GM12878 (cell line): Measurements from ENCODE around the gene IFT88. TPM values are rescaled to one million over a fixed set of nuclear protein-coding genes. Genes with fewer than 3 reads are reported as not detected.
"Not testable (repeated sequence)": the region's sequence is repeated elsewhere in the genome, so short reads cannot be mapped to it uniquely, and the experiment has no call there.

Experiments
- ATAC-seq: fragments of 200-7000 bp; cut with Tn5 transposase; 3 replicates; pipeline ENCODE4 v1.9.1; 2020; ENCODE audit warnings: mild to moderate bottlenecking, moderate library complexity
- BruUV-seq: library from RNA; stranded (reverse); fragments of 400-500 nt; replicated peaks from 2 replicates; lab custom pipeline; 2021; lab: Mats Ljungman, UMichigan
- CTCF ChIA-PET: fragments of 300-600 bp; sonication (Branson Sonifier 250); formaldehyde crosslinking; extraction: SDS; loops from one replicate; lab custom pipeline; 2021; ENCODE audit warnings: inconsistent platforms; lab: Yijun Ruan, JAX
- POLR2A ChIA-PET: fragments of 350-600 bp; formaldehyde crosslinking; extraction: SDS; loops from one replicate; lab custom pipeline; 2021; ENCODE audit warnings: inconsistent platforms; lab: Charles Lee
- RAD21 ChIA-PET: fragments of 300-600 bp; sonication (Branson Sonifier 250); formaldehyde crosslinking; loops from one replicate; lab custom pipeline; 2023; ENCODE audit warnings: antibody characterized with exemption; ENCODE audit not compliant: unreplicated experiment; lab: Charles Lee
- SMC1A ChIA-PET: fragments of 300-600 bp; sonication (Branson Sonifier 250); formaldehyde crosslinking; loops from one replicate; lab custom pipeline; 2023; ENCODE audit not compliant: unreplicated experiment, uncharacterized antibody; lab: Charles Lee
- DNase-seq: peaks from one replicate; pipeline ENCODE4 v3.0.0-alpha.2; 2011; ENCODE audit warnings: low read depth, low spot score
- FAIRE-seq: peaks from 3 replicates; lab custom pipeline; 2011; peaks lifted over from hg19 to GRCh38; lab: Jason Lieb, UNC
- H2AFZ ChIP-seq: 2 replicates; pipeline ENCODE4 v1.6.0; 2011; ENCODE audit warnings: low read depth, low read length, control low read depth; ENCODE audit not compliant: control insufficient read depth
- H3K27ac ChIP-seq: 2 replicates; pipeline ENCODE4 v1.5.1; 2011; ENCODE audit warnings: control low read depth; ENCODE audit not compliant: control insufficient read depth, insufficient read depth
- H3K27me3 ChIP-seq, 2 experiments: replicated peaks in 1 of 2; 2 replicates each; pipeline versions ENCODE4 v1.6.0 to v1.6.1; 2011; ENCODE audit warnings: low read length in 1 of 2; ENCODE audit not compliant: control insufficient read depth in 2 of 2, insufficient read depth in 2 of 2
- H3K36me3 ChIP-seq, 2 experiments: 2 replicates each; pipeline ENCODE4 v1.5.1; 2011; ENCODE audit warnings: low read length in 1 of 2; ENCODE audit not compliant: control insufficient read depth in 2 of 2, insufficient read depth in 2 of 2
- H3K4me1 ChIP-seq: 2 replicates; pipeline ENCODE4 v1.6.1; 2011; ENCODE audit warnings: mild to moderate bottlenecking, low read length, moderate library complexity, mixed read lengths; ENCODE audit not compliant: control insufficient read depth, insufficient read depth
- H3K4me2 ChIP-seq: 2 replicates; pipeline ENCODE4 v1.6.0; 2011; ENCODE audit warnings: control low read depth; ENCODE audit not compliant: control insufficient read depth, insufficient read depth
- H3K4me3 ChIP-seq: fragments of 200-600 bp; sonication (generic); 2 replicates; pipeline ENCODE4 v1.5.1; 2016
- H3K79me2 ChIP-seq: 2 replicates; pipeline ENCODE4 v1.6.0; 2011; ENCODE audit warnings: low read length; ENCODE audit not compliant: control insufficient read depth, insufficient read depth
- H3K9ac ChIP-seq: 2 replicates; pipeline ENCODE4 v1.8.0; 2011; ENCODE audit warnings: low read length, control low read depth, mixed read lengths; ENCODE audit not compliant: control insufficient read depth, insufficient read depth
- H3K9me3 ChIP-seq: replicated peaks from 3 replicates; pipeline ENCODE4 v1.5.1; 2011; ENCODE audit warnings: mild to moderate bottlenecking, low read length; ENCODE audit not compliant: control insufficient read depth, insufficient read depth
- H4K20me1 ChIP-seq: 2 replicates; pipeline ENCODE4 v1.6.0; 2011; ENCODE audit not compliant: control insufficient read depth, insufficient read depth
- RELA ChIP-seq: fragments of 450-650 bp; IDR thresholded peaks from 2 replicates; pipeline ENCODE4 v1.8.0; 2014; ENCODE audit warnings: borderline replicate concordance; ENCODE audit not compliant: partially characterized antibody
- SMARCA5 ChIP-seq: fragments of 450-650 bp; IDR thresholded peaks from 2 replicates; pipeline ENCODE4 v1.6.1; 2017; ENCODE audit warnings: mild to moderate bottlenecking
- TCF7 ChIP-seq: IDR thresholded peaks from 2 replicates; pipeline ENCODE4 v1.6.1; 2014; ENCODE audit warnings: antibody characterized with exemption, borderline replicate concordance
- USF2 ChIP-seq: IDR thresholded peaks from 2 replicates; pipeline ENCODE4 v1.6.1; 2011; ENCODE audit warnings: low read depth, low read length, improper control_type of control experiment, borderline replicate concordance
- ZBTB40 ChIP-seq: fragments of 450-650 bp; IDR thresholded peaks from 2 replicates; pipeline ENCODE4 v1.6.1; 2016; ENCODE audit warnings: mild to moderate bottlenecking, moderate library complexity, borderline replicate concordance
- ZNF687 ChIP-seq: fragments of 450-650 bp; IDR thresholded peaks from 2 replicates; pipeline ENCODE4 v1.6.1; 2017; ENCODE audit warnings: mild to moderate bottlenecking, moderate library complexity
- WGBS: methylation state at CpG from one replicate; pipeline ENCODE4 v1.1.6; 2016; ENCODE audit warnings: low lambda C conversion rate; ENCODE audit not compliant: insufficient replicate concordance, insufficient coverage; ENCODE audit errors: missing lambda C conversion rate; 5-methylcytosine and 5-hydroxymethylcytosine counted together
- in situ Hi-C: fragments of 300-500 bp; cut with MboI; formaldehyde crosslinking; loops from 9 replicates; pipeline ENCODE4 v1.14.3; 2018; ENCODE audit warnings: mixed read lengths
- intact Hi-C: fragments of 100-400 bp; cut with micrococcal nuclease; formaldehyde crosslinking; loops from one replicate; pipeline ENCODE4 v1.14.2; 2022; ENCODE audit not compliant: unreplicated experiment
- polyA plus RNA-seq, 11 experiments: library from polyadenylated mRNA; depleted of rRNA in 4 of 11; unstranded in 6 of 11; stranded (reverse) in 5 of 11; fragments of >200 nt; fragmentation: Nextera tagmentation in 4 of 11; fragmentation: Illumina TruSeq in 1 of 11; extraction: Ambion mirVana in 4 of 11; extraction: Trizol in 1 of 11; gene quantifications; 1 replicate in 1 of 11; 2 replicates in 10 of 11; pipeline versions ENCODE4 v1.2.1 to v1.2.3, GENCODE V29; 2011 to 2016; ENCODE audit warnings: inconsistent platforms in 2 of 11, missing spikeins in 2 of 11, low read depth in 1 of 11
- total RNA-seq, 4 experiments: library from RNA; depleted of rRNA in 3 of 4; stranded (reverse); fragments of >200 nt in 3 of 4; fragmentation: Illumina TruSeq in 1 of 4; extraction: Trizol in 1 of 4; gene quantifications; 2 replicates each; pipeline versions ENCODE4 v1.2.1 to v1.2.3, GENCODE V29; 2013 to 2021

The IFT88 gene
- total and polyA plus RNA-seq, 10 of the 15 experiments (the other 5 are each of a cell fraction or from before 2014, with no cell fraction given) = 2.9 to 5.6 (median 4.1) TPM

GRCh38 chr13:20681481-20681880 lies 114.5 kb downstream of the IFT88 start:
- BruUV-seq, H3K36me3 ChIP-seq, RAD21 ChIA-PET, H2AFZ ChIP-seq, H3K9ac ChIP-seq, H3K4me1 ChIP-seq, H3K4me2 ChIP-seq, ATAC-seq, intact Hi-C loops, FAIRE-seq, H3K79me2 ChIP-seq, H3K27ac ChIP-seq, H3K4me3 ChIP-seq, in situ Hi-C loops, DNase-seq, H3K27me3 ChIP-seq, POLR2A ChIA-PET, H3K9me3 ChIP-seq, H4K20me1 ChIP-seq: not testable (repeated sequence)
- ChIA-PET CTCF (interaction anchor here (0.5 kb wide), 1 partner anchor 20 kb away, joined by 4 read pairs; no protein-coding TSS in a partner anchor), SMC1A (interaction anchor here (0.8 kb wide), 2 partner anchors 26 to 29 kb away, joined by 3 to 4 read pairs; no protein-coding TSS in a partner anchor)
- WGBS = 87% methylated on average over 5 of the region's 5 CpGs

- no peak overlapping the region for H3K27ac ChIP-seq
- CTCF ChIA-PET = interaction anchor here (0.6 kb wide), 1 partner anchor 72 kb away, joined by 3 read pairs; no protein-coding TSS in a partner anchor
- TF ChIP-seq RELA (no peak), ZNF687 (no peak), TCF7 (no peak), SMARCA5 (no peak), ZBTB40 (no peak), USF2 (no peak)
These were observed 115.1 kb downstream of the IFT88 start for GRCh38 chr13:20682061-20682460.

More at GRCh38 chr13:20682061-20682460, 115.1 kb downstream of the IFT88 start:
- no peaks in the 10 kb centered on the region for H4K20me1 ChIP-seq
- ATAC-seq (no peak), FAIRE-seq (no peak), DNase-seq (no peak)
- H3K27me3 ChIP-seq = no peaks in the 10 kb centered on the region
- 97% methylated on average over 1 of the region's 1 CpG for WGBS
- no peaks in the 10 kb centered on the region for H3K9me3 ChIP-seq
- in situ Hi-C loops (no loop called here), intact Hi-C loops (no loop called here)
- H3K4me3 ChIP-seq = no peak overlapping the region
- H3K4me1 ChIP-seq = no peaks in the 10 kb centered on the region
- ChIA-PET SMC1A (interaction anchor here (0.8 kb wide), 2 partner anchors 26 to 28 kb away, joined by 3 to 4 read pairs; no protein-coding TSS in a partner anchor), RAD21 (no interaction called here), POLR2A (no interaction called here)
- no peaks in the 10 kb centered on the region for H3K79me2 ChIP-seq
- no peaks in the 10 kb centered on the region for H3K36me3 ChIP-seq
- BruUV-seq = no TSS peak
- no peak overlapping the region for H3K4me2 ChIP-seq
- H3K9ac ChIP-seq = no peak overlapping the region
- no peak overlapping the region for H2AFZ ChIP-seq
